IMR-90 (cell line): ENCODE data around the gene ADAM33. TPM values are rescaled to one million over a fixed set of nuclear protein-coding genes. Genes with fewer than 3 reads are reported as not detected.

ENCODE experiments used
- ATAC-seq: fragments of 200-7000 bp; cut with Tn5 transposase; 2 replicates; pipeline ENCODE4 v1.9.1; 2020; ENCODE audit warnings: low read depth, mild to moderate bottlenecking, moderate library complexity
- BruUV-seq: library from RNA; stranded (reverse); fragments of 400-500 nt; replicated peaks from 2 replicates; lab custom pipeline; 2021; lab: Mats Ljungman, UMichigan
- CTCF ChIA-PET: fragments of 300-600 bp; formaldehyde crosslinking; extraction: SDS; loops from one replicate; lab custom pipeline; 2021; ENCODE audit warnings: antibody characterized with exemption; lab: Yijun Ruan, JAX
- POLR2A ChIA-PET: fragments of 300-600 bp; sonication (Branson Sonifier 250); formaldehyde crosslinking; loops from one replicate; lab custom pipeline; 2022; ENCODE audit warnings: antibody characterized with exemption; ENCODE audit not compliant: unreplicated experiment; lab: Charles Lee
- DNase-seq: peaks from one replicate; pipeline ENCODE4 v3.0.0; 2013
- H2AFZ ChIP-seq: replicated peaks from 2 replicates; pipeline ENCODE3; 2013; ENCODE audit warnings: low read length, mild to moderate bottlenecking; ENCODE audit not compliant: poor library complexity
- H2AK5ac ChIP-seq: 2 replicates; pipeline ENCODE4 v1.6.1; 2013; ENCODE audit warnings: low read depth, low read length, inconsistent platforms
- H2AK9ac ChIP-seq: replicated peaks from 2 replicates; pipeline ENCODE3; 2013; ENCODE audit warnings: mild to moderate bottlenecking, low read depth, low read length, moderate library complexity; ENCODE audit not compliant: poor library complexity
- H2BK120ac ChIP-seq: 2 replicates; pipeline ENCODE4 v1.6.1; 2013; ENCODE audit warnings: low read depth, low read length, inconsistent platforms
- H2BK15ac ChIP-seq: 3 replicates; pipeline ENCODE4 v1.6.1; 2013; ENCODE audit warnings: low read depth, low read length, inconsistent platforms
- H2BK20ac ChIP-seq: 2 replicates; pipeline ENCODE4 v1.6.1; 2013; ENCODE audit warnings: low read depth, mild to moderate bottlenecking, inconsistent platforms, low read length, moderate library complexity
- H2BK5ac ChIP-seq: 2 replicates; pipeline ENCODE4 v1.6.1; 2013; ENCODE audit warnings: mild to moderate bottlenecking, low read depth, low read length, inconsistent platforms; ENCODE audit not compliant: poor library complexity, severe bottlenecking
- H3K14ac ChIP-seq: replicated peaks from 2 replicates; pipeline ENCODE4 v1.6.1; 2013; ENCODE audit warnings: low read depth, low read length, inconsistent platforms
- H3K18ac ChIP-seq: 2 replicates; pipeline ENCODE4 v1.6.1; 2013; ENCODE audit warnings: low read depth, low read length, control low read depth
- H3K23ac ChIP-seq: 2 replicates; pipeline ENCODE4 v1.6.1; 2013; ENCODE audit warnings: low read depth, low read length, inconsistent platforms
- H3K27ac ChIP-seq: 2 replicates; pipeline ENCODE4 v1.5.1; 2013; ENCODE audit warnings: mild to moderate bottlenecking, control low read depth, low read length; ENCODE audit not compliant: insufficient read depth
- H3K27me3 ChIP-seq: 2 replicates; pipeline ENCODE4 v1.6.1; 2013; ENCODE audit warnings: low read length; ENCODE audit not compliant: control insufficient read depth, insufficient read depth
- H3K36me3 ChIP-seq: 2 replicates; pipeline ENCODE4 v1.6.1; 2013; ENCODE audit warnings: low read length, mixed read lengths; ENCODE audit not compliant: control insufficient read depth, insufficient read depth
- H3K4ac ChIP-seq: 2 replicates; pipeline ENCODE4 v1.6.1; 2013; ENCODE audit warnings: low read depth, low read length, inconsistent platforms
- H3K4me1 ChIP-seq: 2 replicates; pipeline ENCODE4 v1.6.1; 2013; ENCODE audit warnings: low read length, mixed read lengths; ENCODE audit not compliant: control insufficient read depth, insufficient read depth
- H3K4me2 ChIP-seq: 2 replicates; pipeline ENCODE4 v1.6.1; 2013; ENCODE audit warnings: low read depth, mild to moderate bottlenecking, control low read depth, low read length, moderate library complexity
- H3K4me3 ChIP-seq: 2 replicates; pipeline ENCODE4 v1.5.1; 2013; ENCODE audit warnings: low read depth, mild to moderate bottlenecking, control low read depth, low read length, moderate library complexity; ENCODE audit not compliant: insufficient read depth
- H3K56ac ChIP-seq: 2 replicates; pipeline ENCODE4 v1.6.1; 2013; ENCODE audit warnings: low read length, inconsistent platforms; ENCODE audit not compliant: insufficient read depth; ENCODE audit errors: extremely low read depth
- H3K79me1 ChIP-seq, 2 experiments: 2 replicates each; pipeline ENCODE4 v1.6.1; 2013; ENCODE audit warnings: low read length in 2 of 2, inconsistent platforms in 1 of 2, low read depth in 1 of 2
- H3K9ac ChIP-seq: 2 replicates; pipeline ENCODE4 v1.6.1; 2013; ENCODE audit warnings: low read depth, low read length, control low read depth
- H3K9me1 ChIP-seq: 2 replicates; pipeline ENCODE4 v1.6.1; 2013; ENCODE audit warnings: low read length, inconsistent platforms; ENCODE audit not compliant: insufficient read depth
- H3K9me3 ChIP-seq: 2 replicates; pipeline ENCODE4 v1.6.1; 2013; ENCODE audit warnings: low read length; ENCODE audit not compliant: control insufficient read depth, insufficient read depth
- H4K20me1 ChIP-seq: 2 replicates; pipeline ENCODE4 v1.6.1; 2013; ENCODE audit warnings: low read length, inconsistent platforms; ENCODE audit not compliant: insufficient read depth
- H4K5ac ChIP-seq: 2 replicates; pipeline ENCODE4 v1.6.1; 2013; ENCODE audit warnings: mild to moderate bottlenecking, low read depth, low read length, control low read depth
- H4K8ac ChIP-seq, 2 experiments: 2 replicates each; pipeline ENCODE4 v1.6.1; 2013; ENCODE audit warnings: low read depth in 2 of 2, low read length in 2 of 2, control low read depth in 1 of 2, inconsistent platforms in 1 of 2
- H4K91ac ChIP-seq: 2 replicates; pipeline ENCODE4 v1.6.1; 2013; ENCODE audit warnings: low read depth, low read length, inconsistent platforms; ENCODE audit not compliant: insufficient read depth
- BHLHE40 ChIP-seq: fragments of 150-350 bp; IDR thresholded peaks from 2 replicates; pipeline ENCODE4 v1.6.1; 2016; ENCODE audit warnings: mild to moderate bottlenecking, low read depth, low read length
- CEBPB ChIP-seq: IDR thresholded peaks from 2 replicates; pipeline ENCODE4 v1.6.1; 2012; ENCODE audit warnings: low read depth, low read length, improper control_type of control experiment
- CHD1 ChIP-seq: IDR thresholded peaks from 2 replicates; pipeline ENCODE4 v1.6.1; 2012; ENCODE audit warnings: low read depth, low read length, improper control_type of control experiment
- FOS ChIP-seq: fragments of 150-350 bp; IDR thresholded peaks from 2 replicates; pipeline ENCODE4 v1.6.1; 2016; ENCODE audit warnings: low read depth, low read length
- MAZ ChIP-seq: IDR thresholded peaks from 2 replicates; pipeline ENCODE4 v1.6.1; 2012; ENCODE audit warnings: low read depth, mild to moderate bottlenecking, low read length, improper control_type of control experiment, moderate library complexity, borderline replicate concordance
- NFE2L2 ChIP-seq: fragments of 150-350 bp; IDR thresholded peaks from 2 replicates; pipeline ENCODE4 v1.6.1; 2016; ENCODE audit warnings: low read depth, mild to moderate bottlenecking, low read length
- POLR2A ChIP-seq: IDR thresholded peaks from 2 replicates; pipeline ENCODE4 v1.6.1; 2012; ENCODE audit warnings: mild to moderate bottlenecking, low read depth, low read length
- RAD21 ChIP-seq: IDR thresholded peaks from 2 replicates; pipeline ENCODE4 v1.6.1; 2012; ENCODE audit warnings: low read length, improper control_type of control experiment
- RCOR1 ChIP-seq: IDR thresholded peaks from 2 replicates; pipeline ENCODE4 v1.6.1; 2012; ENCODE audit warnings: mild to moderate bottlenecking, low read length, improper control_type of control experiment; ENCODE audit not compliant: insufficient replicate concordance
- SMC3 ChIP-seq: fragments of 150-350 bp; IDR thresholded peaks from 2 replicates; pipeline ENCODE4 v1.6.1; 2016; ENCODE audit warnings: low read depth, mild to moderate bottlenecking, antibody characterized with exemption, low read length, moderate library complexity
- WGBS, 2 experiments: methylation state at CpG; one replicate each; pipeline versions ENCODE4 v1.1.5 to v1.1.7; 2013; ENCODE audit warnings: missing lambda C conversion rate in 2 of 2; ENCODE audit not compliant: insufficient read length in 1 of 2; ENCODE audit errors: extremely low coverage in 2 of 2; 5-methylcytosine and 5-hydroxymethylcytosine counted together
- dilution Hi-C: fragments of 300-500 bp; cut with HindIII; formaldehyde crosslinking; loops from one replicate; pipeline ENCODE4 v1.14.3; 2018; ENCODE audit warnings: low sequenced_read_pairs; ENCODE audit not compliant: unreplicated experiment
- in situ Hi-C: fragments of 300-500 bp; cut with MboI; formaldehyde crosslinking; loops from 3 replicates; pipeline ENCODE4 v1.14.3; 2019; ENCODE audit warnings: low sequenced_read_pairs, inconsistent platforms, mixed read lengths
- intact Hi-C: fragments of 100-400 bp; cut with micrococcal nuclease; formaldehyde crosslinking; loops from 2 replicates; pipeline ENCODE4 v1.10.0; 2022
- polyA plus RNA-seq, 3 experiments: library from polyadenylated mRNA; depleted of rRNA; stranded (reverse); fragments of >200 nt; gene quantifications; 2 replicates each; pipeline ENCODE4 v1.2.3, GENCODE V29; 2012; ENCODE audit warnings: low replicate concordance in 1 of 3
- total RNA-seq: library from RNA; depleted of rRNA; stranded (reverse); fragments of >200 nt; gene quantifications from 2 replicates; pipeline ENCODE4 v1.2.3, GENCODE V29; 2012
- TF ChIP-seq, protein P1 (sequence below): fragments of 150-350 bp; IDR thresholded peaks from 2 replicates; pipeline ENCODE4 v1.6.1; 2016; ENCODE audit warnings: low read depth, mild to moderate bottlenecking, low read length, moderate library complexity, borderline replicate concordance
- TF ChIP-seq, protein P2 (sequence below): fragments of 150-350 bp; IDR thresholded peaks from 2 replicates; pipeline ENCODE4 v1.6.1; 2017; ENCODE audit warnings: mild to moderate bottlenecking, antibody characterized with exemption, low read length, low read depth

Gene ADAM33
- total and polyA plus RNA-seq, 2 of the 4 experiments (the other 2 are of a cell fraction), result 0.18 to 1.7 TPM

DNA sequence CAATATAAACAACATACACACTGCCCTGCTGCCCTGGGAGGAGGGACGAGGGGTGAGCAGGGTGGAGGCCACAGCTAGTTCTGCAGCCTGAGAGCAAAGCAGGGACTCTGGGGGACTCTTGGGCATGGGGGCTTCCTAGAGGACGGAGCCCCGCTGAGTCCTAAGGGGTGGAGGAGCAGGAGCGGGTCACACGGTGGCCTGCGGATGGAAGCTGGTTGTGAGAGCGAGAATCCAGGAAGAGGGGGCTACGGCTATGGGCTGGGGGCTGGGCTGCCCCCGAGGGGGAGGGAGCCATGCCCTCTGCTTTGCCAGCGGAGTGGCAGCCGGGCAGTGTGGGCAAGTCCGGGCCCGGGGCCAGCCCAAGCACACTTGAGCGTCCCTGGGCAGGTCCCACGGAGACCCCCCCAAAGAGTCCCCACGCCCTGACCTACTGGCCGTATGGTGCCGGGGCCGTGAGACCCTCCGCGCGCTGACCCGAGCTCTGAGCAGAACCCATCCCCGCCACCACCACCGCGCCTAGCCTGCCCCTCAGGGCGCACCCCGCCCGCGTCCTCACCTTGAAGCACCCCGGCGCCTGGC is 369 bp downstream of the ADAM33 start (continued):
- no peak for TF ChIP-seq RAD21

DNA sequence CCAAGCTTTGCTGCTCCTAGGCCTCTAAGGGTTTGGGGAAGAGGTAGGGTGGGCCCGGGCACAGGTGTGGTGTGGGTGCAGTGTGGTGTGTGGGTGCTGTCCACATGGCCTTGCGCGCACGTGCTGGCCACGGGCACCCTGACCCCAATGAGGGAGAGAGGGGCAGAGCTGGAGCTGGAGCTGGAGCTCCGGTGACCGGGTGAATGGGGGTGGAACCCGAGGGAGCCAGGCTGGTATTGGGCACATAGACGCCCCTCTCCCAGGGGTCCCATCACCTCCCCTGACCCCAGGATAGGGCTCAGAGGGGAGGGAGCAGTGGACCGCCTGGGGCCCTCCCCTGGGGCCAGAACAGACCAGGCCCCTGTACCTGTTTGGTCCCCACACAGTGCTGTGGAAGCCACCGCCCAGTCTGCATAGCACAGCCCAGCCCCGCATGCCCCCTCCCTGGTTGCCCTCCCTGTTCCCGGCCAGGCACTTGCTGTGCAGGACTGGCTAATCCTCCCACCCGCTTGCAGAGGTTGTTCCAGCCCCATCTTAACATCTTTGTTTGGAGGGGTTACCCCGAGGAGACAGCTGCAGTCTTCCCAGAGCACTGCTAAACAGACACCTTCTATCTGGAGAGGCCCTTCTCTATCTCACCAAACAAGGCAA is 984 bp downstream of the ADAM33 start:
- H3K4me1 ChIP-seq, result peaks cover 27% of the 10 kb centered on the region
- in situ Hi-C loops (no loop called here), dilution Hi-C loops (no loop called here), intact Hi-C loops (no loop called here)
- H2BK20ac ChIP-seq, result 0 out of 2 replicates have a peak overlapping the region, but pooled peaks have one; percentile 1
- H2AK9ac ChIP-seq, result peak overlapping the region; percentile 11
- BruUV-seq, result no TSS peak
- 0 out of 2 replicates have a peak overlapping the region, but pooled peaks have one; percentile 4 for H2AK5ac ChIP-seq
- H2BK5ac ChIP-seq, result no peak overlapping the region
- ChIA-PET POLR2A (no interaction called here), CTCF (interaction anchor here (0.7 to 0.9 kb wide), 2 partner anchors 20 to 30 kb away, joined by 3 read pairs; no protein-coding TSS in a partner anchor)
- no peak overlapping the region for H2BK15ac ChIP-seq
- no peak overlapping the region for H3K9ac ChIP-seq
- peak overlapping the region; percentile 4; the same call in 1 of the 2 replicates for H3K23ac ChIP-seq
- peaks cover 5% of the 10 kb centered on the region; the same call in 1 of the 2 replicates for H3K27me3 ChIP-seq
- peak overlapping the region; percentile 77 for H2AFZ ChIP-seq
- no peaks in the 10 kb centered on the region for H3K79me1 ChIP-seq
- peak overlapping the region; percentile 10; the same call in 1 of the 2 replicates for H4K5ac ChIP-seq
- 0 out of 2 replicates have a peak overlapping the region, but pooled peaks have one; percentile 62 for H4K91ac ChIP-seq
- no peak overlapping the region for H3K27ac ChIP-seq
- no peak overlapping the region for H2BK120ac ChIP-seq
- H3K4me2 ChIP-seq, result peak overlapping the region; percentile 10; the same call in 1 of the 2 replicates
- H3K36me3 ChIP-seq, result no peaks in the 10 kb centered on the region
- DNase-seq (no peak), ATAC-seq (no peak)
- H4K8ac ChIP-seq, result peak overlapping the region in 1 of 2 experiments; percentile 78; a peak in 1 of 4 replicates
- peaks cover 8% of the 10 kb centered on the region for H3K9me1 ChIP-seq
- 76% methylated on average over 3 of the region's 15 CpGs; no CpG with 5 or more reads in 1 of the 2 experiments for WGBS, 2 experiments
- no peak overlapping the region for H3K14ac ChIP-seq
- no peak overlapping the region for H3K56ac ChIP-seq
- no peaks in the 10 kb centered on the region for H3K9me3 ChIP-seq
- no peaks in the 10 kb centered on the region for H4K20me1 ChIP-seq
- no peak overlapping the region for H3K4me3 ChIP-seq
- 0 out of 2 replicates have a peak overlapping the region, but pooled peaks have one; percentile 40 for H3K4ac ChIP-seq
- H3K18ac ChIP-seq, result no peak overlapping the region
- no peak for TF ChIP-seq BHLHE40
- TF ChIP-seq POLR2A, result no peak
- no peak for TF ChIP-seq CEBPB
- TF ChIP-seq CHD1, result no peak
- no peak for TF ChIP-seq MAZ
- no peak for TF ChIP-seq RCOR1
- TF ChIP-seq, protein P1, sequence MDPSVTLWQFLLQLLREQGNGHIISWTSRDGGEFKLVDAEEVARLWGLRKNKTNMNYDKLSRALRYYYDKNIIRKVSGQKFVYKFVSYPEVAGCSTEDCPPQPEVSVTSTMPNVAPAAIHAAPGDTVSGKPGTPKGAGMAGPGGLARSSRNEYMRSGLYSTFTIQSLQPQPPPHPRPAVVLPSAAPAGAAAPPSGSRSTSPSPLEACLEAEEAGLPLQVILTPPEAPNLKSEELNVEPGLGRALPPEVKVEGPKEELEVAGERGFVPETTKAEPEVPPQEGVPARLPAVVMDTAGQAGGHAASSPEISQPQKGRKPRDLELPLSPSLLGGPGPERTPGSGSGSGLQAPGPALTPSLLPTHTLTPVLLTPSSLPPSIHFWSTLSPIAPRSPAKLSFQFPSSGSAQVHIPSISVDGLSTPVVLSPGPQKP, result no peak
- TF ChIP-seq NFE2L2, result no peak
- no peak for TF ChIP-seq SMC3
- no peak for TF ChIP-seq FOS
- TF ChIP-seq, protein P2, sequence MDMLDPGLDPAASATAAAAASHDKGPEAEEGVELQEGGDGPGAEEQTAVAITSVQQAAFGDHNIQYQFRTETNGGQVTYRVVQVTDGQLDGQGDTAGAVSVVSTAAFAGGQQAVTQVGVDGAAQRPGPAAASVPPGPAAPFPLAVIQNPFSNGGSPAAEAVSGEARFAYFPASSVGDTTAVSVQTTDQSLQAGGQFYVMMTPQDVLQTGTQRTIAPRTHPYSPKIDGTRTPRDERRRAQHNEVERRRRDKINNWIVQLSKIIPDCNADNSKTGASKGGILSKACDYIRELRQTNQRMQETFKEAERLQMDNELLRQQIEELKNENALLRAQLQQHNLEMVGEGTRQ, result no peak
